Astrocyte of the spinal cord (primary cell): ENCODE results near the gene GCC2.

Experiments used
- DNase-seq: peaks from one replicate; pipeline ENCODE4 v3.0.0; 2011; ENCODE audit warnings: low read depth, low spot score
- H3K4me3 ChIP-seq: 2 replicates; pipeline ENCODE4 v1.5.1; 2011; ENCODE audit warnings: low read depth, mild to moderate bottlenecking, low read length, moderate library complexity
- in situ Hi-C: cut with HindIII; loops from 2 replicates; pipeline ENCODE4 v1.10.0; 2017; ENCODE audit warnings: low sequenced_read_pairs
- TF ChIP-seq, protein P1 (sequence below): IDR thresholded peaks from 2 replicates; pipeline ENCODE4 v1.5.1; 2012; ENCODE audit warnings: low read depth, mild to moderate bottlenecking, low read length, inconsistent platforms

The GCC2 gene

DNA sequence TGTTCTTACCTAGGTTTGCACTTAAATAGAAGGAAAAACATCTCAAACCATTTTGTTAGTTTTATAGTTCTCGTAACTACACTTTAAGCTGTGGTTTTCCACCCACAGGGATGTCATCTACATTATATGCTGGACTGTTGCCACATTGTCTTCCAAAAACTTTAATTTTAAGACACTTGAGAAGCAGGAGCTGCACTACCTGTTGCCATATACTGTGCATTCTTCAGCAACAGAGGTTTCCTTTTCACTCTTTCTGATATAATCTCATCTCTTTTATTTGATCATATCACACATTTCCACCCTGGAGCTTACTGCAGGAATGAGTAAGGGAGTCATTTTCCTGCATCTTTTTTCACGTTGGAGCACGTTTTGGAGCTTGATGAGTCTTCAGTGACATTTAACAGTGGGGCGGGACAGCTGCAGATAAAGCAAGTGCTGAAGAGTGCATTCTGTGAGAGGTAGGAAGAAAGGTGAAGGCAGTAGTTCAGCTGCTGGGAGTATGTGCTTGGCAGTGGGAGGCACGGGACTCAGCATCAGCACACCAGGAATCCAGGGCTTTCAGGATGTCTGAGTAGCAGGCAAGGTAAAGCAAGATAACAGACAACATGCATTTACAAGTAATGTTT lies 89.1 kb downstream of the GCC2 start:
- no peak overlapping the region for H3K4me3 ChIP-seq
- no peak for DNase-seq
- in situ Hi-C loops: no loop called here
- TF ChIP-seq, protein P1, sequence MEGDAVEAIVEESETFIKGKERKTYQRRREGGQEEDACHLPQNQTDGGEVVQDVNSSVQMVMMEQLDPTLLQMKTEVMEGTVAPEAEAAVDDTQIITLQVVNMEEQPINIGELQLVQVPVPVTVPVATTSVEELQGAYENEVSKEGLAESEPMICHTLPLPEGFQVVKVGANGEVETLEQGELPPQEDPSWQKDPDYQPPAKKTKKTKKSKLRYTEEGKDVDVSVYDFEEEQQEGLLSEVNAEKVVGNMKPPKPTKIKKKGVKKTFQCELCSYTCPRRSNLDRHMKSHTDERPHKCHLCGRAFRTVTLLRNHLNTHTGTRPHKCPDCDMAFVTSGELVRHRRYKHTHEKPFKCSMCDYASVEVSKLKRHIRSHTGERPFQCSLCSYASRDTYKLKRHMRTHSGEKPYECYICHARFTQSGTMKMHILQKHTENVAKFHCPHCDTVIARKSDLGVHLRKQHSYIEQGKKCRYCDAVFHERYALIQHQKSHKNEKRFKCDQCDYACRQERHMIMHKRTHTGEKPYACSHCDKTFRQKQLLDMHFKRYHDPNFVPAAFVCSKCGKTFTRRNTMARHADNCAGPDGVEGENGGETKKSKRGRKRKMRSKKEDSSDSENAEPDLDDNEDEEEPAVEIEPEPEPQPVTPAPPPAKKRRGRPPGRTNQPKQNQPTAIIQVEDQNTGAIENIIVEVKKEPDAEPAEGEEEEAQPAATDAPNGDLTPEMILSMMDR: no peak

DNA sequence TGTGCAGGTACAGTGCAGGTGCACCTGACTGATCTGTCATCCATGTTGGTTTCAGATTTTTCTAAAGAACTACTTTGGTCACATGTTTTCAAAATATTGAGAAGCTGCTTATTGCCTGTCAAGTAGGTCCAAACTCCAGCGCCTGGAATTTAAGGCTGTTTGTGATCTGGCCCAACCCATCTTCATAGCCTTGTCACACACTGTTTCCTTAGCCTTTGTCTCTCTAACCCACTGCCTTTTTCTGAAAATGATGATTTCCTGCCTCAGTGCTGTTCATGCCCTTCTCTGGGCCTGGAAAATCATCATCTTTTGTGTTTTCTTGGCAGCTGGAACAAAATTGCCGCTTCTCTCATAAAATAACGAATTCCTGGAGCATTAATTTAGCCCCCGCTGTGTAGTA lies 92.4 kb downstream of the GCC2 start:
- no peak for DNase-seq
- in situ Hi-C loops: no loop called here
- TF ChIP-seq, protein P1: no peak
- H3K4me3 ChIP-seq: no peak overlapping the region

DNA sequence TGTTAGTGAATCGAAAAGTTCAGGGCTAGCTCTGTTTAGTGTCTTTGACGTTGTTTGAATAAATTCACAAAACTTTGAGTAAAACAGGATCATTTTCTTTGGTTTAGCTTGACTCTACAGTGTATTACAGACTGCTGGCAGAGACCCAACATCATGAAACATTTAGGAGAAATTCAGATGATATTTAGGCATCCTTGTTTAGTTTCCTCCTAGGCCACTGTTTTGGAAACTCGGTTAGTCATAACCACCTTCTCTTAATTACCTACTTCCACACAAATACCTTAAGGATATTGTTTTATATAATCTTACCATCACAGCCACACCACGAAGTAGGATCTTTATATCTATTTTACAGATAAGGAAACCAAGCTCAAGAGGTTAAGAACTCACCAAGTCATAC lies 93.1 kb downstream of the GCC2 start:
- peak; percentile 56 for DNase-seq
- H3K4me3 ChIP-seq: no peak overlapping the region
- in situ Hi-C loops: no loop called here
- TF ChIP-seq, protein P1: no peak

DNA sequence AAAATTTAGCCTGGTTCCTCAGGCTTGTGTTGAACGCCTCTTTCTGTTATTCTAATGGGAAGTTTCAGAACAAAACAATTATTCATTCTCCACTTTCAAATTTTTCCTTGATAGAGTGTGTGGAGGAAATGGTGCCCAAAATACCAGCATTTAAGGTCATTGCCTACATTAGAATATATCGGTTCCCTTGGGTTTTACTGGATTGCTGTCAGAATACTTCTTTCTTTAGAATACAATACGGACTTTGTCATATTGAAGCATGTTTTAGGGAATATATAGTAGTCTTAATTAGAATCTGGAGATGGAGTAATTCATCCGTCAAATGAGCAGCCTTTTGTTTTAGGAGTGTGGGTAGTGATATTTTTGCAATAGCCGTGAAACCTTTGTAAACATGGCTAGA lies 98.6 kb downstream of the GCC2 start:
- H3K4me3 ChIP-seq: no peak overlapping the region
- TF ChIP-seq, protein P1: no peak
- DNase-seq: no peak
- in situ Hi-C loops: no loop called here

DNA sequence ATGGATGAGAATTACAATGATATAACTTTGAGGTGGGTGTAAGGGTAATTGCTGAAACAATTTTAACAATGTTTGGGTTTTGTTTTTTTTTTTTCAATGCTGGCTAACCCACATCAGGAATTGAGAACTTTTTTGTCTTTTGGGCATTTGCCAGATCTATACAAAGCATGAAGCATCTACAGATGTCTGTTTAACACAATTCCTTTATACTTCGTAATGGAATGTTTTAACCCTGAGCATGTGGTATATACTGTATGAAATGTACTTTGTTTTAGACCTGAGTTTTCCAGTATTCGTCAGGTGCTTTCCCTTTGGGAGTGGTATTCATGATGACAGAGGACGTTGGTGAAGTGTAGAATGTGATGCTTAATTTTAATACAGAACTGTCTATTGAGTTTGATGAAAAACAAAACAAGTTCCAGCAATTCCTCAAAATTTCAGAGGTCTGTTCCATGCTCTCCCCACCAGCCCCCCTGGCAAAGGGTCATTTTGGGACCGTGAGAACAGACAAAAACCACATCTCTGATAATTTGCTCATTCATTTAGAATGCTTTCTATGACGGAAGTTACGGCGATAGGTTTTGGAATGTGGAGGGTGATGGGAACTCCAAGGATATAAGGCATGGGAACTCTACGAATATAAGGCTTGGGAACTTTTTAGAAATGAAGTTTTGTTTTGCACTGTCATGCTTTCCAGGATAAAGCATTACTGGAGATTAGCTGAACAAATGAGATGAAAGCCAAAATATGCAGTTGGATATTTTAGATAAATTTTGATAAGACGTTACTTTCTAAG lies 99.4 kb downstream of the GCC2 start:
- TF ChIP-seq, protein P1: no peak
- in situ Hi-C loops: no loop called here
- H3K4me3 ChIP-seq: no peak overlapping the region
- DNase-seq: peak; percentile 62

DNA sequence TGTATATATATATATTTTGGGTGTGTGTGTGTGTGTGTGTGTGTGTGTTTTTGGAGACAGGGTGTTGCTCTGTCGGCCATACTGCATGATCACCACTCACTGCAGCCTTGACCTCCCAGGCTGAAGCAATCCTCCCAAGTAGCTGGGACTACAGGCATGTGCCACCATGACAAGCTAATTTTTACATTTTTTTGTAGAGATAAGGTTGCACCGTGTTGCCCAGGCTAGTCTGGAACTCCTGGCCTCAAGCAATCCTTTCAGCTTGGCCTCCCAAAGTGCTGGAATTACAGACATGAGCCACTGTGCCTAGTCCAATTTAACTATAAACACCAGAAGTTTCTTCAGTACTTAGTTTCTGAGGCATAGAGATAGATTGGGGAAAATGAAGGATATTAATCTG lies 103.6 kb downstream of the GCC2 start:
- TF ChIP-seq, protein P1: no peak
- H3K4me3 ChIP-seq: no peak overlapping the region
- DNase-seq: no peak
- in situ Hi-C loops: no loop called here
